Ishikawa (cell line): ENCODE data around the gene SEL1L3.

Experiments
- EGR1 ChIP-seq: IDR thresholded peaks from 2 replicates; pipeline ENCODE4 v1.6.1; 2012
- EP300 ChIP-seq: IDR thresholded peaks from 2 replicates; pipeline ENCODE4 v1.6.1; 2012; ENCODE audit warnings: borderline replicate concordance
- TAF1 ChIP-seq: IDR thresholded peaks from 2 replicates; pipeline ENCODE4 v1.6.1; 2012; ENCODE audit warnings: low read depth, mild to moderate bottlenecking
- TF ChIP-seq, protein P1 (sequence below): IDR thresholded peaks from 2 replicates; pipeline ENCODE4 v1.6.1; 2012

DNA sequence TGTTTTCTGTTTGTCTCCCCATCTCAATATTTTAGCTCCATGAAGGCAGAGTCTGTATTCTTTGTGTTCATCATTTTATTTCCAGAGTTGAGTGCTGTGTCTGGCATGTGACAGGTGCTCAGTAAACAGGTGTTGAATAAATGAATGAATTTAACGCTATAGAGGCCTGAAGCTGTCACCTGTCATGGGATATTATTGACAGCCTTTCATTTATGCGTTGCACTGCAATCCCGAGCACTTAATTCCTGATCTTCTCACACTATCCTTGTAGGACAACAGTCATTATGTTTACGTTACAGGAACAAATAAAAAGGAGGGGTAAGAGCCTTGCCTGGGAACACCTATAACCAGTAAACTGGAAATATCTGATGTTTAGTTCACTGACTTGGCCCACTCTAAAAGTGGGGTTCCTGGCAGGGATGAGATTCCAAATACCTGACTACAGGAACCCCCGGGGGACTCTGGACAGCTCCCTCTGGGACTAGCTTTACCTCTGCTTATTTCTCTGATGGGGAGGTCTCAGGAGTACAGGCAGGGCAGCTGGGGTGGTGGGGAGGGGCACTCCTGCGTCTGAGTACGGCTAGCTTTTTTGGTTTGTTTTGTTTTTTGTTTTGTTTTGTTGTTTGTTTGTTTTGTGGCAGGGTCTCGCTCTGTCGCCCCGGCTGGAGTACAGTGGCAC is 36.6 kb downstream of the SEL1L3 start:
- TF ChIP-seq TAF1: no peak
- no peak for TF ChIP-seq EP300
- TF ChIP-seq EGR1: no peak
- TF ChIP-seq, protein P1, sequence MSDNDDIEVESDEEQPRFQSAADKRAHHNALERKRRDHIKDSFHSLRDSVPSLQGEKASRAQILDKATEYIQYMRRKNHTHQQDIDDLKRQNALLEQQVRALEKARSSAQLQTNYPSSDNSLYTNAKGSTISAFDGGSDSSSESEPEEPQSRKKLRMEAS: no peak
